ENCODE measurements around the gene ARL15.

ARL15 gene

GRCh38 chr5:54281960-54282692 is 28.2 kb downstream of the ARL15 start:
- DNase-seq, result no peak

DNA sequence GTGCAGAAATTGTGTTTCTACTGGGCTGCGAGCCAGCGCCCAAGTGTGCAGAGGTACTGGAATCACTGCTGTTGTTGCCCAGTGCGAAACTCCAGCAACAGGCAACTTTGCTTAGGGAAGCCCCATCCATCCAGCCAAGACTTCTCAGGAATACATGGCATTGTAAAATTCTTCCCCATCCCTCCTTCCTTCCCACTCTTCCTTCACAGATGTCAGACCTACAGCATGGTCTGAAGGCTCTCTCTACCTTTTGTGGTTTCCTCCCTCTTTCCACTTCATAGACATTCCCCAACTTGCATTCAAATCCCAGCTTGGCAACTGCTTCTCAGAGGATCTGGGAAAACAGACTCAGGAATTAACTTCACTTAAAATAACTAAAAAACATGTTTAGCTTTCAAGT is 30.4 kb downstream of the ARL15 start:
- no peak for DNase-seq

DNA sequence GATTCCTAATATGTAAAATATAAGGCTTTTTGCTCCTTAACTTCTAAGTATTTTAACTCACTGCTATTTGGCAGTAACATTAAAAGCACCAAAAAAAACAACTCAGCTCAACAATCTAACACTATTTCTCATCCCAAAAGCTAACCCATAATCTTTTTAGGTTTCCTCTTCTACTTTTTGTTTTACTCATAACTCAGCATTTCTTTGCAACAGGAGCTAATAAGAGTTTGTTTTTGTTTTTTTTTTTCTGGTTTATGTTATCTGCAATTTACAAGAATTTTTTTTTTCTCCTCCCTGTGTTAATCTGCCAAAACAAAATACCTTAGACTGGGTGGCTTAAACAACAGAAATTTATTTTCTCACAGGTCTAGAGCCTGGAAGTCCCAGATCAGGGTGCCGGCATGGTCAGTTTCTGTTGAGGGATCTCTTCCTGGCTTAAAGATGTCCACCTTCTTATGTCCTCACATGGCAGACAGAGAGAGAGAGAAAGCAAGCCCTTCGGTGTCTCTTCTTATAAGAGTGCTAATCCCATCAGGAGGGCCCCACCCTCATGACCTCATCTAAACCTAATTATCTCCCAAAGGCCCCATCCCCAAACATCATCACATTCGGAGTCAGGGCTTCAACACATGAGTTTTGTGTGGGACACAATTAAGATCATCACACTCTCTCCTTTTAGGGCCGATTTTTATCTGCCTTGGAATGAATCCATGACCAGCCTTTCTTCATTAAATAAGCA is 31.2 kb downstream of the ARL15 start:
- no peak for DNase-seq

- no peak for DNase-seq
Observed at GRCh38 chr5:54278036-54278830, 32.1 kb downstream of the ARL15 start.

DNA sequence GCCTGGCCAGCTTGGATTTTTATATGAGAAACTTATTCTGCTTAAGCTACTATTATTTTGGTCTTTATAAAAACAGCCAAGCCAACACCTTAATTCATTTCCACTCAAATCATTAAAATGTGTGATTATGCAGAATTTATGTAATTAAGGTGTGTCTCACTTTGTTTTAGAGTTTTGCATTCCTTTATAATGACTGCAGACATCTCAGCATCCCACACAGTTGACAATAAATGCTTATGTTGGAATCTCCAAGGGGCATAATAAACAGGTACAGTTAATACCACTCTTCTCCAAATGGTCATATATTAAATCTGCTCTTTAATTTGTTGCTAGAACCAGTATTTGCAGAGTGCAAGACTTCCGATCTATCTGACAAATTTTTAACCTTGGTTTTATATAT is 34.3 kb downstream of the ARL15 start:
- DNase-seq, result no peak

DNA sequence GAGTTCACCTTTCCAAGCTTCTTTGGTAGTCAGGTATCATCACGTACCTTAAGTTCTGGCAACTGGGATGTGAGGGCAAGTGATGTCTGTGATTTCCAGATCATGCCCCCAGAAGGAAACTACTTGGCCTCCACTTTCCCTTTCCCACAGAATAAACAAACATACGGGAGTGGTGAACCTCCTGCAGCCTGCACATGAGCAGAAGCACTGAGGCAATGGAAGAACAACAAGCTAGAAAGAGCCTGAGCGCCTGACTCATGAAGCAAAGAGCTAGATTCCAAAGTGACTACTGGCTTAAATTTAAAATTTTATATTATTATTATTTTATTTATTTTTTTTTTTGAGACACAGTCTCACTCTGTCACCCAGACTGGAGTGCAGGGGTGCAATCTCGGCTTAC is 35.0 kb downstream of the ARL15 start:
- DNase-seq, result no peak

GRCh38 chr5:54274944-54275343 is 35.4 kb downstream of the ARL15 start:
- no peak for DNase-seq

DNA sequence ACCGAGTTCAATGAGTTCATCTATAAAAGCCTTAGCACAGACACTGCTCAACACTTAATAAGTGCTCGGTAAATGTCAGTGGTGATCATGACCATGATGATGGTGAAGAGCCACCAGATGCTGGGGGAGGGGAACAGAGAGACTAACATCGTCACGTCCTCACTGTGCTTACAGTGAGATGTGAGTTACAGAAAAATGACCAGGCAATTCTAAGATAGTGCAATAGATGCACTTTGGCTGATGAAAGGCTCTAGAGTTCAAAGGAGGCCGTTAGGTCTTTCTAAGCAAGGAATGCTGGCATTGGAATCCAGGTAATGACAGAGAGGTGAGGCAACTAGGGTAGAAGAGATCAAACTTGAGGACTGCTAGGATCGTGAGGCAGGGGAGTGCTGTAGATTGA is 36.7 kb downstream of the ARL15 start:
- no peak for DNase-seq

DNA sequence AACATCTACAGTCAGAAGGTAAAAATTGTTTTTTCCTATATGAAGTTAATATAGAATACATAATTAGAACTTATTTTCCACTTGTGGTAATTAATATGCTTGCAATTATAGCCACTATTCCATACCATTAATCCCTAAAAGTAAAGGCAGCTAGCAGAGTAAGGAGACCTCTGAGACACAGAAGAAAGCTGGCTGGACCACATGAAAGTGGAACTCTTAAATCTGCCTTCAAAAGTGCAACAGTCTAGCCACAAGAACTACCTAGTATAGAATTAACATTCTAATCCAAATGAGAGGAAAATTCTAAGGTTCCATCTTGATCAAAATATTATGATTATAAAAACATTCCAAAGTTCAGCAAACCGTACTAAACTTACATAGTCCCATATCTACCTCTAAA is 37.6 kb downstream of the ARL15 start:
- DNase-seq, result no peak

GRCh38 chr5:54270326-54270725 is 40.0 kb downstream of the ARL15 start:
- DNase-seq, result no peak

GRCh38 chr5:54264574-54264973 is 45.8 kb downstream of the ARL15 start:
- no peak for DNase-seq

DNA sequence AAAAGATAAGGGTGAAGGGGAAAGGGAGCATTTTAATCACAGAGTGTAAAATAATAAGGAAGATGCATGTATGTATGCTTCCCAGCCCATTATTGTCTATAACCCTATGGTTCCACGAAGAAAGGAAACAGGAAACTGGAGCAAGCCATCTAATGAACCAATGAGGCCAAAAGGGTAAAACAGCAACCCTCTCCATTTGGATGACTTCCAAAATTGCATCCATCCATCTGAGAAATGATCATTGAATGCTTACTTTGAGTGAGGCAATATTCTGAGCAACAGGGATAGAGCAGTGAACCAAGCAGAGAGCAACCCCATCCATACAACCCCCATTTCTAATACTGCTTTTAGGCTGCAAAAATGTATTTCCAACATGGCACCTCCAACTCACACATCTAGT is 46.9 kb downstream of the ARL15 start:
- no peak for DNase-seq

DNA sequence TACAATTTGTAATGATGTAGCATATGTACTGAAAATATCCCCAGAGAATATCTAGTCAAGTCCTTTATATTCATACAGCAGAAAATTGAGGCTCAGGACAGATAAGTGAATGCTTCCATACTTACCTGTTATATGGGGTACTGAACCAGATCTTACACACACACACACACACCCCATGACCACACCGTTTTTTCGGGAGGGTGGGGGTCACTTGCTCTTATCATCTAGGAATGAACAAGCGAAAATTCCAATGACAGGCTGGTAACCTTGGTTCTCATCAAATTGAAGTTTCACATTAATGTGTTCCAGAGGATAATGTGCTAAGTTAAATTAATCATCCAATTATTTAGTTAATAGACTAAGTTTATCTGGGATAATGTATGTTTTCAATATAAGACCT is 48.8 kb downstream of the ARL15 start:
- DNase-seq, result no peak

- no peak for DNase-seq
Observed at GRCh38 chr5:54259981-54260380, 50.4 kb downstream of the ARL15 start.

DNA sequence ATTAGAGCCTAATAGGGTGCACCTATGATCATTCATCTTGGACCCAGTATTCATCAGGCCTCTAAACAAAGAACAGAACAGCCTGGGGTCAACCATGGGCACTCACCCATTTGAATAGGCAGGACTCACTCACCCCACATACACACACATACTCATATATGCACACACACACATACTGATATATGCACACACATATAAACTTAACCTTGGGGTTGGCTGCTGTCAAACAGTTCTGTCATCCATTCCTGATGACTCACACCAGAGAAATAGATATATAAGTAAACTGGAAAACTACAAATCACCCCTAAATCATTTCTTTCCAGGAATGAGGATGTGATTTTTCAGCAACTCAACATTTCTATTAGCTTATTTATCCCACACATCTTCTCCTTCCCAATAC is 51.3 kb downstream of the ARL15 start:
- no peak for DNase-seq

GRCh38 chr5:54257366-54258118 is 52.8 kb downstream of the ARL15 start:
- DNase-seq, result no peak

GRCh38 chr5:54254482-54255198 is 55.7 kb downstream of the ARL15 start:
- no peak for DNase-seq

- no peak for DNase-seq
Observed at GRCh38 chr5:54251981-54252380, 58.4 kb downstream of the ARL15 start.

- no peak for DNase-seq
Observed at GRCh38 chr5:54249210-54250028, 61.0 kb downstream of the ARL15 start.

- no peak for DNase-seq
Observed at GRCh38 chr5:54247226-54247625, 63.1 kb downstream of the ARL15 start.

GRCh38 chr5:54243483-54244080 is 66.8 kb downstream of the ARL15 start:
- DNase-seq, result no peak
